ENCODE data around the gene P3H2. TPM values are rescaled to one million over a fixed set of nuclear protein-coding genes. Genes with fewer than 3 reads are reported as not detected.

P3H2 gene
- total RNA-seq, 1 experiment from 2014 or later, result 82.2 TPM

DNA sequence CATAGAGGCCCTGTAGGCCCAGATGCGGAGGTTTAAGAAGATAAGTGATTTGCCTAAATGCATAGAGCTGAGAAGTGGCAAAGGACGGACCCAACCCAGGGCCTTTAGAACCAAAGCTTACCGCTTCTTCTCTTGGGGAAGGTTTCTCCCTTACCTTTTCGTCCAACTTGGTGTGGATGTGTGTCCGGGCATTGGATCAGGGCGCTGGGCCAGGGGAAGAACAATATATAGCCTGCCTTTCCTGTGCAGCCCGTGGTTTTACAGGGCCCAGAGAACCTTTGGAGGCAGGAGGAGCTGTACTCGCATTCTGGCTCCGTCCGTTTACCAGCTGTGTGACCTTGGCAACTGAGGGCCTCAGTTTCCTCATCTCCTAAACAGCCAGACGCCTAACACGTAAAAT is 686 bp upstream of the P3H2 start:
- TF ChIP-seq, protein P1, sequence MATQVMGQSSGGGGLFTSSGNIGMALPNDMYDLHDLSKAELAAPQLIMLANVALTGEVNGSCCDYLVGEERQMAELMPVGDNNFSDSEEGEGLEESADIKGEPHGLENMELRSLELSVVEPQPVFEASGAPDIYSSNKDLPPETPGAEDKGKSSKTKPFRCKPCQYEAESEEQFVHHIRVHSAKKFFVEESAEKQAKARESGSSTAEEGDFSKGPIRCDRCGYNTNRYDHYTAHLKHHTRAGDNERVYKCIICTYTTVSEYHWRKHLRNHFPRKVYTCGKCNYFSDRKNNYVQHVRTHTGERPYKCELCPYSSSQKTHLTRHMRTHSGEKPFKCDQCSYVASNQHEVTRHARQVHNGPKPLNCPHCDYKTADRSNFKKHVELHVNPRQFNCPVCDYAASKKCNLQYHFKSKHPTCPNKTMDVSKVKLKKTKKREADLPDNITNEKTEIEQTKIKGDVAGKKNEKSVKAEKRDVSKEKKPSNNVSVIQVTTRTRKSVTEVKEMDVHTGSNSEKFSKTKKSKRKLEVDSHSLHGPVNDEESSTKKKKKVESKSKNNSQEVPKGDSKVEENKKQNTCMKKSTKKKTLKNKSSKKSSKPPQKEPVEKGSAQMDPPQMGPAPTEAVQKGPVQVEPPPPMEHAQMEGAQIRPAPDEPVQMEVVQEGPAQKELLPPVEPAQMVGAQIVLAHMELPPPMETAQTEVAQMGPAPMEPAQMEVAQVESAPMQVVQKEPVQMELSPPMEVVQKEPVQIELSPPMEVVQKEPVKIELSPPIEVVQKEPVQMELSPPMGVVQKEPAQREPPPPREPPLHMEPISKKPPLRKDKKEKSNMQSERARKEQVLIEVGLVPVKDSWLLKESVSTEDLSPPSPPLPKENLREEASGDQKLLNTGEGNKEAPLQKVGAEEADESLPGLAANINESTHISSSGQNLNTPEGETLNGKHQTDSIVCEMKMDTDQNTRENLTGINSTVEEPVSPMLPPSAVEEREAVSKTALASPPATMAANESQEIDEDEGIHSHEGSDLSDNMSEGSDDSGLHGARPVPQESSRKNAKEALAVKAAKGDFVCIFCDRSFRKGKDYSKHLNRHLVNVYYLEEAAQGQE (IDR thresholded peaks at IDR 0.05; ENCODE audit: insufficient read depth in 1 of 2, low read depth in 2 of 2, low read length in 1 of 2), result no peak
- no peak for TF ChIP-seq POLR2AphosphoS5 (IDR thresholded peaks at IDR 0.05; ENCODE audit: low read depth, low read length)
- TF ChIP-seq TCF7L2 (IDR thresholded peaks at IDR 0.05; ENCODE audit: low read depth, low read length), result no peak
- TF ChIP-seq SIN3A (IDR thresholded peaks at IDR 0.05; ENCODE audit: borderline replicate concordance, insufficient read depth, low read depth, low read length), result no peak
- TF ChIP-seq, protein P2, sequence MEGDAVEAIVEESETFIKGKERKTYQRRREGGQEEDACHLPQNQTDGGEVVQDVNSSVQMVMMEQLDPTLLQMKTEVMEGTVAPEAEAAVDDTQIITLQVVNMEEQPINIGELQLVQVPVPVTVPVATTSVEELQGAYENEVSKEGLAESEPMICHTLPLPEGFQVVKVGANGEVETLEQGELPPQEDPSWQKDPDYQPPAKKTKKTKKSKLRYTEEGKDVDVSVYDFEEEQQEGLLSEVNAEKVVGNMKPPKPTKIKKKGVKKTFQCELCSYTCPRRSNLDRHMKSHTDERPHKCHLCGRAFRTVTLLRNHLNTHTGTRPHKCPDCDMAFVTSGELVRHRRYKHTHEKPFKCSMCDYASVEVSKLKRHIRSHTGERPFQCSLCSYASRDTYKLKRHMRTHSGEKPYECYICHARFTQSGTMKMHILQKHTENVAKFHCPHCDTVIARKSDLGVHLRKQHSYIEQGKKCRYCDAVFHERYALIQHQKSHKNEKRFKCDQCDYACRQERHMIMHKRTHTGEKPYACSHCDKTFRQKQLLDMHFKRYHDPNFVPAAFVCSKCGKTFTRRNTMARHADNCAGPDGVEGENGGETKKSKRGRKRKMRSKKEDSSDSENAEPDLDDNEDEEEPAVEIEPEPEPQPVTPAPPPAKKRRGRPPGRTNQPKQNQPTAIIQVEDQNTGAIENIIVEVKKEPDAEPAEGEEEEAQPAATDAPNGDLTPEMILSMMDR (IDR thresholded peaks at IDR 0.05), result no peak
- Histone ChIP-seq H3K27ac (ENCODE audit: low read length) (peak overlapping the region; percentile 69), H3K27me3 (ENCODE audit: control insufficient read depth, insufficient read depth, low read length) (no peaks in the 10 kb centered on the region), H3K36me3 (ENCODE audit: control insufficient read depth, insufficient read depth, low read length) (no peaks in the 10 kb centered on the region), H3K4me3 (ENCODE audit: low read depth in 2 of 2, low read length in 2 of 2) (peak overlapping the region; percentile 63 to 70; a peak in 3 of 4 replicates), H3K4me1 (ENCODE audit: control insufficient read depth, insufficient read depth, low read length) (peaks cover 34% of the 10 kb centered on the region), H3K9me3 (ENCODE audit: control insufficient read depth, insufficient read depth, low read depth, low read length) (no peaks in the 10 kb centered on the region)
- in situ Hi-C loops (cut with HindIII; ENCODE audit: low pct_unique_long_range_greater_than_20kb, low sequenced_read_pairs), result no loop called here
- ChIA-PET CTCF (interaction anchor here (0.6 to 1.3 kb wide), 4 partner anchors 27 to 201 kb away, joined by 3 to 8 read pairs (median 3); partner anchors contain the start of gene CLDN1), POLR2A (interaction anchor here (0.7 kb wide), 1 partner anchor 651 kb away, joined by 3 read pairs; no protein-coding TSS in a partner anchor)
- ATAC-seq (no peak), DNase-seq (ENCODE audit: low read depth, low spot score) (no peak)
- BruUV-seq (replicated peaks), result no TSS peak
- intact Hi-C loops (cut with micrococcal nuclease; ENCODE audit: unreplicated experiment), result no loop called here

DNA sequence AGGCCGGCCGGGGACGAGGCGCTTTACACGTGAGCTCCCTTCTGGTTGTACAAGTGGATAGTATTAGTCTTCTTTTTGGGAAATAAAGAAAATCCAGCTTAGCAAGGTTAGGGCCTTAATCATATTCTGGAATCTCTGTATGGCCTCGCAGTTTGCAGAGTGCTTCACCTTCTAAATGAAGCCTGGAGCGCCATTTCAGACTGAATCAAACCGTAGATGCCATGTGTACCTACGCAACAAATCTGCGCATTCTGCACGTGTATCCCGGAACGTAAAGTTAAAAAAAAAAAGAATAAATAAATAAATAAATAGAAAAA is 322 bp upstream of the P3H2 start:
- no peaks in the 10 kb centered on the region for H3K9me3 ChIP-seq (ENCODE audit: control insufficient read depth, insufficient read depth, low read depth, low read length)
- CTCF ChIA-PET, result interaction anchor here (0.6 to 1.3 kb wide), 4 partner anchors 27 to 202 kb away, joined by 3 to 8 read pairs (median 4); partner anchors contain the start of gene CLDN1
- TF ChIP-seq POLR2AphosphoS5 (IDR thresholded peaks at IDR 0.05; ENCODE audit: low read depth, low read length), result no peak
- TF ChIP-seq TCF7L2 (IDR thresholded peaks at IDR 0.05; ENCODE audit: low read depth, low read length), result no peak
- TF ChIP-seq, protein P2 (IDR thresholded peaks at IDR 0.05), result peak; percentile 46
- H3K36me3 ChIP-seq (ENCODE audit: control insufficient read depth, insufficient read depth, low read length), result no peaks in the 10 kb centered on the region
- BruUV-seq (replicated peaks), result no TSS peak
- H3K4me3 ChIP-seq (ENCODE audit: low read depth in 2 of 2, low read length in 2 of 2), result peak overlapping the region; percentile 63 to 70
- no peaks in the 10 kb centered on the region for H3K27me3 ChIP-seq (ENCODE audit: control insufficient read depth, insufficient read depth, low read length)
- POLR2A ChIA-PET, result interaction anchor here (0.6 to 0.7 kb wide), 2 partner anchors 28 to 651 kb away, joined by 3 read pairs; no protein-coding TSS in a partner anchor
- DNase-seq (ENCODE audit: low read depth, low spot score), result peak; percentile 73
- H3K4me1 ChIP-seq (ENCODE audit: control insufficient read depth, insufficient read depth, low read length), result peaks cover 37% of the 10 kb centered on the region
- intact Hi-C loops (cut with micrococcal nuclease; ENCODE audit: unreplicated experiment) (no loop called here), in situ Hi-C loops (cut with HindIII; ENCODE audit: low pct_unique_long_range_greater_than_20kb, low sequenced_read_pairs) (no loop called here)
- ATAC-seq, result no peak
- H3K27ac ChIP-seq (ENCODE audit: low read length), result peak overlapping the region; percentile 69

All from Panc1 (cell line).